HG03520 (cell line): ENCODE data around the gene GPBP1.
A peak's percentile ranks its signal among the peaks of the same experiment; 100 is the strongest.

Source experiments
- ATAC-seq: cut with Tn5 transposase; IDR thresholded peaks from one replicate; pipeline ENCODE4 v1.9.1; 2021; ENCODE audit warnings: mild to moderate bottlenecking, moderate library complexity; ENCODE audit not compliant: unreplicated experiment

Gene GPBP1

DNA sequence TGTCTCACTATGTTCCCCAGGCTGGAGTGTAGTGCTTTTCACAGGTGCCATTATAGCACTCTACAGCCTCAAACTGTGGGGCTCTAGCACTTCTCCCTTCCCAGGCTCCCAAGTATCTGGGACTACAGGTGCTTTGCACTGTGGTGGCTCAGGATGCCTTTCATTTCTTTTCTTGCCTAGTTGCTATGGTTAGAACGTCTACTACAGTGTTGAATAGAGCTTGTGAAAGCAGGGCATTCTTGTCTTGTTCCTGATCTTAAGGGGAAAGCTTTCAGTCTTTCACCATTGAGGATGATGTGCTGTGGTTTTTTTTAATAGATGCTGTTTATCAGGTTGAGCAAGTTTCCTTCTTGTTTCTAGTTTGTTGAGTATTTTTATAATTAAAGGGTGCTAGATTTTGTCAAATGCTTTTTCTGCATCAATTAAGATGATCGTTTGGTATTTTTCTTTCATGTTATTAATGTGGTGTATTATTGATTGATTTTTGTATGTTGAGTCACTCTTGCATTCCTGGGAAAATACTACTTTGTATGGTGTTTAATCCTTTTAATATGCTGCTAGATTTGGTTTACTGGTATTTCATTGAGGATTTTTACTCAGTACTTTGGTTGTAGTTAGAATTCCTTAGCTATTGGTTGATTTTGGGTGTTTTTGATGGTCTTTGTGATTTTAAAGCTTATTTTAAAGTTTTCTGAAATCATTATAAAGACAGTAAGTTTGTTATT lies 35.6 kb downstream of the GPBP1 start:
- no peak for ATAC-seq

- ATAC-seq: no peak
Measured at GRCh38 chr5:57210633-57211032, 36.8 kb downstream of the GPBP1 start.

GRCh38 chr5:57211039-57211438 lies 37.2 kb downstream of the GPBP1 start:
- ATAC-seq: no peak

- ATAC-seq: no peak
Measured at GRCh38 chr5:57215629-57216195, 41.9 kb downstream of the GPBP1 start.

DNA sequence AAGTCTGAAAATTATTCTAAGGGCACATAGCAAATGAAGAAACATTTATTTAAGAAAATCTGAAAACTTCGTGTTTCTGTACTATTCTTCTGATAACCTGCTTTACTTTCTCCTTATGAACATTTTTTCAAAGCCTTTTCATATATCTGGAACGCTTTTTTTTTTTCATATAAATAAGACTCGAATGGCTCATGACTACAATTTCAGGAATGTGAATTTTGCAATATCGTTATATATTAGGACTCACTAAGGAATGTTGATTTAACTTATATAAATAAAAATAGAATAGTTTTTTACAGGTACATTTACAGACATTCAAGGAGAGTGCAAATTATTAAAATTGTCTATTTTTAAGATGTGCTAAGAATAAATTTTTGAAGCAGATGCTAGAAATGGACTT lies 42.9 kb downstream of the GPBP1 start:
- ATAC-seq: no peak

GRCh38 chr5:57219386-57219785 lies 45.5 kb downstream of the GPBP1 start:
- ATAC-seq: no peak

GRCh38 chr5:57221049-57221568 lies 47.2 kb downstream of the GPBP1 start:
- ATAC-seq: no peak

GRCh38 chr5:57225553-57225952 lies 51.7 kb downstream of the GPBP1 start:
- no peak for ATAC-seq

DNA sequence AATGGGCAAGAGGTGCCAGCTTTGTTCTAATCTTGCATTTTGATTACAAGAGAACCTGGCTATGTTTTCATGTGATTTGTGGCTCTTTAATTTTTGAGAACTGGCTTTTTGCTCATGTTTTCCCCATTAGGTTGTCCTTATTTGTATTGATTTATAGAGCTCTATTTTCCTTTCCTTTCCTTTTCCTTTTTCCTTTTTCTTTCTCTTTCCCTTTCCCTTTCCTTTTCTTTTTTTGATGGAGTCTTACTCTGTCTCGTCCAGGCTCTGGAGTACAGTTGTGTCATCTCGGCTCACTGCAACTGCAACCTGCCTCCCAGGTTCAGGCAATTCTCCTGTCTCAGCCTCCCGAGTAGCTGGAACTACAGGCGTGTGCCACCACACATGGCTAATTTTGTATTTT lies 55.5 kb downstream of the GPBP1 start:
- no peak for ATAC-seq

GRCh38 chr5:57231607-57232006 lies 57.7 kb downstream of the GPBP1 start:
- ATAC-seq: no peak

DNA sequence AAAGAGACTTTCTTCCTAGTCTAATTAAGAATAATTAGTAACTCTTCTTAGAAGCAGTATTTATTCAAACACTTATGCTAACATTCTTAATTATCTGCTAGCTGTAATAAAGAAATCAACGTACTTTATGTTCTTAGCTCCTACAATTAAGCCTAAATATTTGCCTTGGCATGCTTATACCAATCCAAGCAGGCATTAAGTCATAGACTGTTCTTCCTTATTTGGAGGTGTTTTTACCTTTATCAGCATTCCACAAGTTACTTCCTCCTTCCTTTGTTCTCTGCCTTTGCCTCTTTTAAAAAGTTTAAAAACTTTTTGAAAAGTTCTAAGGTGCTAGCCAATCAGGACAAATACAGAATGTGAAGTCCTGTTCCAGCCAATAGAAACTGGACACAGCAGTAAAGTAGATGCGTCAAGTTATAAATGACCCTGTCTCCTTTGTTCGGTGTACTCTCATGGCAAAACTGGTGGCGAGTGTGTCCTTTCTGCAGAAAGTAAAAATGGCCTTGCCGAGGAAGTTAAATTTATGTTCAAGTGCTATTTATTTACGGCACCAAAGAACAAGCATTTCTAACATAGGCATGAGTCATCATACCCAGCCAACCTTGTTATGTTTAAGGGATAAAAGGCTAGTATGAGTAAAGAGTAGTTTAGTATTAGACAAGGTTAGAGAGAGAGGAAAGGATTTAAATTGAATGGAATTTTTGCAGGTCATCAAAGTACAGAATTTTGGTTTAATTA lies 58.6 kb downstream of the GPBP1 start:
- no peak for ATAC-seq

DNA sequence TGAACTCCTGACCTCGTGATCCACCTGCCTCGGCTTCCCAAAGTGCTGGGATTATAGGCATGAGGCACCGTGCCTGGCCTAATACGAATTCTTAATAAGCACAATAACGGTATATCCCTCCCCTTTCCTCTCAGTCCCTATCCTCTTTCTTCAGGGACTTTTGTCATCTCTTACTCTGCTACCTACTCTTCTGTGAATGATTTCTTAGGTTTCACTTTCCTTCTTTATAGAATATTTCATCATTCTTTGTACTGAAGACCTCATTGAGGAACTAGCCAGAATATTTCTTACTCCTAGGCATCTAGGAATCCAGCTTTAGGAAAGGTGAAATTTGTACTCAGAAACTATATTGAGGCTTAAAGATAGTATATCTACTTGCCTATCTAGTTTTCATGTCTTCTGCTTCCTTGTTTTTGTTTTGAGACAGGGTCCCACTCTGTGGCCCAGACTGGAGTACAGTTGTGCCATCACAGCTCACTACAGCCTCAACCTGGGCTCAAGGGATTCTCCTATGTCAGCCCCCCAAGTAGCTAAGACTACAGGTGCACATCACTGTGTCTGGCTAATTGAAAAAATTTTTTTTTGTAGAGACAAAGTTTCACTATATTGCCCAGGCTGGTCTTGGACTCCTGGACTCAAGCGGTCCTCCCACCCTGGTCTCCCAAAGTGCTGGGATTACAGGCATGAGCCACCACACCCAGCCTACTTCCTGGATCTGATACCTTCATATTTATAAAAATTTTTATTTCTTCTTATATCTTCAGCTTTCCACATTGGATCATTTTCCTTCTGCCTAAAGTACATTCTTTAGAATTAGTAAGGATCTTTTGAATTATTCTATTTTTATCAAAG lies 69.7 kb downstream of the GPBP1 start:
- peak; percentile 90 for ATAC-seq

- no peak for ATAC-seq
Measured at GRCh38 chr5:57244331-57244730, 70.5 kb downstream of the GPBP1 start.

DNA sequence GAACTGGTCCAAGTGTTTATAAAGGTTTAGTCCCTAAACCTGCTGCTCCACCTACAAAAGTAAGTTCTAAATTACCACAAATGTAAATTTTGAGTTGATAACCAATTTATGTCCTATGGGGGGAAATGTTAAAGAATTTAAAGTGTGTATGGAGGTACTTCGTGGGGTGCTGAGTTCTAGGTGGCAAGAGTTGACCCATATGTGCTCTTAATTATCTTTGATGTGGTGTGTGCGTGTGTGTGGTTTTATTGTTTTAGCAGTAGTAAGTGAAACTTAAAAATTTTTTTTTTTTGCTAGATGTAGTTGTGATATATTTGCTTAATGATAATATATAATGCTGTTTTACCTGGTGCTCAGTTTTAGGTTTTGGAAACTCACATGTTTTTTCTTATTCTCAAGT lies 72.6 kb downstream of the GPBP1 start:
- no peak for ATAC-seq

GRCh38 chr5:57247765-57248164 lies 73.9 kb downstream of the GPBP1 start:
- no peak for ATAC-seq

DNA sequence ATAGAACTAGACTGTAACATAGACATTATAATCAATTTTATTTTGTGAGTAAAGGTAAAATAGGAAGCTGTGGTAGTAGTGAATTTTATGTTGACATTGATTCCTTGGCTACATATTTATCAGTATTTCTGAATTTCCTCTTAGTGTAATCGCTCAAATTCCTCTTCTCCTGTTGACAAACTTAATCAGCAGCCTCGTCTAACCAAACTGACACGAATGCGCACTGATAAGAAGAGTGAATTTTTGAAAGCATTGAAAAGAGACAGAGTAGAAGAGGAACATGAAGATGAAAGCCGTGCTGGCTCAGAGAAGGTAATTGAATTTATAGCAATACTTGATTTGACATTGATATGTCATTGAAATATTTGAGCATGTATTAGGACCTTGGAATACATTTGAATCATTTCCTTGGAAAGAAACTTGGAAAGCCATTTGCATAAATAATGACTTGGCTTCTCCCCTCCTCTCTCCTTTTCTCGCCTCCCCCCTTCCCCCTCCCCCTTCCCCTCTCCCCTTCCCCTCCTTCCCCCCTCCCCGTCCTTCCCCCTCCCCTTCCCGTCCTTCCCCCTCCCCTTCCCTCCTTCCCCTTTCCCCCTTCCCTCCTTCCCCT lies 75.5 kb downstream of the GPBP1 start:
- ATAC-seq: no peak

DNA sequence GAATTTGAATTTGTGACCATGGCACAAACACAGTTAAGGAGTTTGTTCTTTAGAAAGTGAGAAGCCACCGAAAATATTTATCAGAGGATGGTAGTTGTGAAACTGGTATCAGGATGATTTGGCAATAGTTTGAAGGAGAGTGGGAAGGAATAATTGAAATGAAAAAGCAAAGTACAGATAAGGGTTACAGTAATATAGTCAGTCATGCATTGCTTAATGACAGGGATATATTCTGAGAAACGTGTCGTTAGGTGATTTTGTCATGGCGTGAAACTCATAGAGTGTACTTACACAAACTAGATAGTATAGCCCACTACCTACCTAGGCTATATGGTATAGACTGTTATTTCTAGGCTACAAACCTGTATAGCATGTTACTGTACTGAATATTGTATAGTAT lies 84.2 kb downstream of the GPBP1 start:
- no peak for ATAC-seq

DNA sequence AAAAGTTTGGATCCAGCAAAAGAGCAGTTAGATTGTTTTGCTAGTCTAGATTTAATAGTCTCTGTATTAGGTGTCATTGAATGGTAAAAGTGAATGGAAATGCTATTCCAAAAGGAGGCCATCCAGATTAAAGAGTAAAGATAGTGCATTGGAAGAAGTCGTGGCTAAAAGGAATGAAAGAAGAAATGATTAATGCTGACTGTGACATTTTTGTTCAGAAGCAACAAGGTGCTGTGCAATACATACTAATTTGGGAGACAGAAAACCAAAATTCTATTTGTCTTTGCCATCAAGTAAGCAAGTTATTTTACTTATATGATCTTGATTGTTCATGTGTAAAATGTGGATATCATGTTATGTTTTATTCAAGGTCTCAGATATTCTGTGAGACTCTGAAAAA lies 85.1 kb downstream of the GPBP1 start:
- no peak for ATAC-seq

DNA sequence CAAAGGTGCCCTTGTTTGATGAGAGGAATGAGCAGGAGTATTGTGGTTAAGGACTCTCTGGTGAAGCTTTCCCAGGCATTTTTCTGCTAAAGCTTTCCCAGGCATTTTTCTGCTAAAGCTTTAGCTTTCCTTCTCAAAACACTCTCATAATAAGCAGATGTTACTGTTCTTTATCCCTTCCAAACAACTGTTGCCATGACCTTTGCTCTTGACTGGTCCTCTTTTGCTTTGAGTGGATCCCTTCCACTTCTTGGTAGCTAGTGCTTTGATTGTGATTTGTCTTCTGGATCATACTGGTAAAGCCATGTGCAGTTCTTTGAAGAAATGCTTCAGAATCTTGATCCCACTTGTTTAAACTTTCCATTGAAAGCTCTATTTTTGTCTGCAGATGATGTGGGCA lies 85.8 kb downstream of the GPBP1 start:
- no peak for ATAC-seq

DNA sequence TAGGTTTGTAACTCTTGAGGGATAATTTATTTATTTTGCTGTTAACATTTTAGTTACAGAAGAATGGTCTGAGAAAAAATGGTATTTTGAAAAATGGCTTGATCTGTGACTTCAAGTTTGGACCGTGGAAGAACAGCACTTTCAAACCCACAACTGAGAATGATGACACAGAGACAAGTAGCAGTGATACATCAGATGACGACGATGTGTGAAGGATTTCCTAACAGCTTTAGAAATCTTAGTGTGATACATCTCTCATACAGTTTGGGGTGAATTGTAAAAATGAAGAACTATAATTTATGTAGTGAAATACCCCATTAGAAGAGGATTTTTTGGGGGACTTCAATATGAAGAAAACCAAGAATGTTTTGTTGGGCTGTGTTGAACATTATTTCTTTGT lies 88.7 kb downstream of the GPBP1 start:
- ATAC-seq: no peak

DNA sequence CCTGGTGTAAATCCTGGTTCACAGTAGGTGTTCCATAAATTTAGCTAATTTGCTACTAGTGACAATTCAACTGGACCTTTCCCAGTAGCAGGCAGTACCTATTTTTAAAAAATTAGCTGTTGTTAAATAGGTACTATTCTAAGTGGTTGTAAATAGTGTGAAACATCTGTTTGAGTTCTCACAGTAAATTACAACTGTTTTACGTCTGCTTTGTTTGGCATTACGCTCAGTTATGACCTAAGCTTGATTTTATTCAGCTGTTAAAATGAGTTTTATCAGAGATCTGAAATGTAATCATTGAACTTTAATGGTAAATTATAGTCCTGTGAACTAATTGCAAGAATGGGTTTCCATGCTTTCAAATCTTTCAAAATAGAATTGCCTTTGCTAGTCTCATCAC lies 93.9 kb downstream of the GPBP1 start:
- no peak for ATAC-seq
